ENCODE results near the gene BBLN.

BBLN gene

DNA sequence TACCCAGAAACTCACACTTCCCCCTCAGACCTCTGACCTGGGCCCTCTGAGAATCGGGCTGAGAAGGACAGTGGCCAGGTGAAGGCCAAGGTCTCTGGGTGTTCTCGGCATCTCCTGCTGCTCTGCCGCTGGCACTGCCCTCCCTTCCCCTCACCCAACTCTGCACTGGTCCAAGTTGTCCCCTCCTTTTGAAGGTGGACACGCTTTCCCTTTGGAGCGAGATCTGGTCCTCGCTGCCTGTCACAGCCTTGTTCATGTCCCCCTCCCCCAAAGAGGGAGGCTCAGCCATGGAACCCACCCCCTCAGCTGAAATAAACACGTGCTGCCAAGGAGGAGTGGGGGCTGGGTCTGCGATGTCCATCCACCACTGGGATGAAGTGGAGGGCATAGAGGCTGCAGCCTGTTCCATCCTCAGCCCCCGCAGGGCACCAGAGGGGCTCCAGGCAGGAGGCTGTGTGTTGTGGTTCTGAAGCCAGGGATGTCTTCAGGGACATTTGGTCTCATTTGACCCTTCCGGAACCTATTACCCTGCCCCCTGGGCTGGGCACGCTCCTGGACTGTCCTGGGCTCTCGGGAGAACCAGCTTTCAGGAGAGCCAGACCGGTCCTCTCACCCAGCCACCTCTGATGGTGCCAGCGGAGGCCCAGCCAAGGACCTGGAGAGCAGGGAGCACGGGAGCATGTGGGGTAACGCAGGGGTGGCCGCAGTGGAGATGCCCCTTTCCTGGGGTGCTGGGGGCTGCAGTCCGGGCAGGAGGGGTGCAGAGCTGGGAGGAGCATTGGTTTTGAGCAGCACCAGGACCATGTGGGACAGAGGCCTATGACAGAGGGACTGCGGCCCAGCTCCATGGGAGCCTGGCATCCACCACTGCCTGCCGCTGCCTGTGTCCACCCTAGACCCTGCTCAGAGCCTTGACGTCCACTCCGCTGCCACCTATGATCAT is 15.6 kb upstream of the BBLN start:
- no peak for DNase-seq (ENCODE audit: low read depth, low spot score)

- no peak for DNase-seq (ENCODE audit: low read depth, low spot score)
These were observed 14.5 kb upstream of the BBLN start for GRCh38 chr9:128145536-128145935.

DNA sequence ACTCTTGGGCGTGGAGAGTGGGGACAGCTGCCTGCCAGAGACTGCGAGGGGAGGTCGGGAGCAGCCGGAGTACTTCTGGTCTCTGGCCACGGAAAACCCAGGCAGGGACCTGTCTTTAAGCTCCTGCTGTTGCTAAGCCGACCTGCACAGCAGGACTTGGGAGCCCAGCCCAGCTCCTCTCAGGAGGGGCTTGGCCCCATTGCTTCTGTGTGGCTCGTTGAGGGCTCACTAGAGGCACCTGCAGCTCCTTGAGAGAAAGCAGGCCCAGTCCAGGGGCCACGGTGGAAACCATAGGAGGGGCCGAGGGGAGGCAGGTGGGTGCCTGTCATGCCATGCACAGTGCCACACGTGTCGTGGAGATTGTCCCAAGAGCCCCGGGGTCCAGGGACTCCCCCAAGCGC is 14.1 kb upstream of the BBLN start:
- no peak for DNase-seq (ENCODE audit: low read depth, low spot score)

GRCh38 chr9:128146591-128147120 is 13.4 kb upstream of the BBLN start:
- DNase-seq (ENCODE audit: low read depth, low spot score): no peak

GRCh38 chr9:128148509-128149000 is 11.5 kb upstream of the BBLN start:
- no peak for DNase-seq (ENCODE audit: low read depth, low spot score)

DNA sequence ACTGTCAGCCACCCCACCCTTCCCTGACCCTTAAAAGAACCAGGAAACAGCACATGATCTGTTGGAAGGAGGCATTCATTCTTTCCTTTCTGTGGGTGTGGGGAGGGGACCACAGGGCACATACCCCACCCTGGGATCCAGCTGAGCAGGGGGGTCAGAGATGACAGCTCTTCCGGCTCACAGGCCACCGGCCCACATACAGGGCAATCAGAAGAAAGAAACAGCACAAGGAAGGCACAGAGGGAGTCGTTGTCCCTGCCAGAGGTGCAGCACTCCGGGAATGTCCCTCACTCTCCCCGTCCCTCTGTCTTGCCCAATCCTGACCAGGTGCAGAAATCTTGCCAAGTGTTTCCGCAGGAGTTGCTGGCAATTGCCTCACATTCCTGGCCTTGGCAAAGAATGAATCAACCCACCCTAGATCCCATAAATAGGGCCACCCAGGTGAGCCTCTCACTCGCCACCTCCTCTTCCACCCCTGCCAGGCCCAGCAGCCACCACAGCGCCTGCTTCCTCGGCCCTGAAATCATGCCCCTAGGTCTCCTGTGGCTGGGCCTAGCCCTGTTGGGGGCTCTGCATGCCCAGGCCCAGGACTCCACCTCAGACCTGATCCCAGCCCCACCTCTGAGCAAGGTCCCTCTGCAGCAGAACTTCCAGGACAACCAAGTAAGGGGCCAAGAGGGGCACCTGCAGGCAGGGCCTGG is 10.9 kb upstream of the BBLN start, which contains the start of gene LCN2:
TSS of gene LCN2 (plus strand) at position 453 of the 701 bp plus-strand sequence. CDS start at position 526, 73 bp downstream.
- no peak for DNase-seq (ENCODE audit: low read depth, low spot score)

- no peak for DNase-seq (ENCODE audit: low read depth, low spot score)
These were observed 10.0 kb upstream of the BBLN start for GRCh38 chr9:128149951-128150593.

DNA sequence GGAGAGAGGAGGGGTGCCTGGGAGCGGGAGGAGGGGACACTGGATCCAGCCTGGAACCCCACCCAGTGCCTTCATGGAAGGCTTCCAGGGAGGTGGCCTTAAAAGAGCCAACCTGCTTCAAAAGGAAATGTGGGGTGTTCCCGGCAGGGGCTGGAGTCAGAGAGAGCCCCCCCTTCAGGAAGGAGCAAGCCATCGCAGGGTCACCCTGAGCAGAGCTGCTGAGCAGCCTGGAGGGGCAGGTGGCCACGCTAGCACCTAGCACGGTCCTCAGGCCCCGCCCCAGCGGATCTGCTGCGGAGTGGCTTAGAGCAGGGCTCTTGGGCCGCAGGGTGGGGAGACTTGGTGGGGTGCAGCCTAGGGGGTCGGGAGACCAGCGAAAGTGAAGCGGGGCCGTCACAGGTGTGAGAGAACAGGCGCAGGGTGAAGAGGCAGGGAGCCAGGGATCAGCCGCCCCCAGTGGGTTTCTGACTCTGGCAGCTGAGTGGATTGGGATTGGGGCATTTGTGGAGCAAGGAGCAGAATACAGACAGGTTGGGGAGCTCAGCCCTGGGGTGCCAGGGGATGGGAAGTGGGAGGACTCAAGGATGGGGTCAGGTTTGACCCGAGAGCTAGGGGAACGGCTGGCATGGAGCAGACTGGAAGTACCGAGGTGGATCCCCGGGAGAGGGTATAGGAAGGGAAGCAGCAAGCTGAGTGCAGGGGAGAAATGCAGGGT is 9.3 kb upstream of the BBLN start:
- no peak for DNase-seq (ENCODE audit: low read depth, low spot score)

DNA sequence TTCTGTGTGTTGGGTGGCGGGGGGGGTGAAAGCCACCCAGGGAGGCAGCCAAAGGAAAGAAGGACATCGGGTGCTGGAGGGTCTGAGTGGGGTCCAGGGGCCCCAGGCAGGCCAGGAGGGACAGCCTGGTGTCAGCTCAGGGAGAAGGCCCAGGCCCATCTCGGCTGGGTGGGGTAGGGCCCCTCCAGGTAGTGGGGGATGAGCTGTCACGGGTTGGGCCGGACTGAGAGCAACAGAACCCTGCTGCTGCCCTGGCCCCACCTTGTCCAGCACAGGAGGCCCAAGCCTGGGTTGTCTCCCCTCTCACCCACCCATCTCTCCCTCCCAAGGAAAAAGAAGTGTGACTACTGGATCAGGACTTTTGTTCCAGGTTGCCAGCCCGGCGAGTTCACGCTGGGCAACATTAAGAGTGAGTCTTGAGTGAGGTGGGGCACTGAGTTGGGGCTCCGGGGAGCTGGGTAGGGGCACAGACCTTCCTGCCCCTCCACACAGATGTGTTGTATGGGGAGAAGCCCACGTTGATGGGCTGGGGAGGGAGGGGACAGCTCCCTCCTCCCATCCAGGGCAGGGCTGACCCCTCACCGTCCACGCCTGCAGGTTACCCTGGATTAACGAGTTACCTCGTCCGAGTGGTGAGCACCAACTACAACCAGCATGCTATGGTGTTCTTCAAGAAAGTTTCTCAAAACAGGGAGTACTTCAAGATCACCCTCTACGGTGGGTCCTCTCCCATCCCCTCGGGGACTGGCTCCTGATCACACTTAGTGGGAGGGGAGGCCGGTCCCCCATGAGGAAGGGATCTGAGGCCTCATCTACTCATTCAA is 8.5 kb upstream of the BBLN start:
- no peak for DNase-seq (ENCODE audit: low read depth, low spot score)

DNA sequence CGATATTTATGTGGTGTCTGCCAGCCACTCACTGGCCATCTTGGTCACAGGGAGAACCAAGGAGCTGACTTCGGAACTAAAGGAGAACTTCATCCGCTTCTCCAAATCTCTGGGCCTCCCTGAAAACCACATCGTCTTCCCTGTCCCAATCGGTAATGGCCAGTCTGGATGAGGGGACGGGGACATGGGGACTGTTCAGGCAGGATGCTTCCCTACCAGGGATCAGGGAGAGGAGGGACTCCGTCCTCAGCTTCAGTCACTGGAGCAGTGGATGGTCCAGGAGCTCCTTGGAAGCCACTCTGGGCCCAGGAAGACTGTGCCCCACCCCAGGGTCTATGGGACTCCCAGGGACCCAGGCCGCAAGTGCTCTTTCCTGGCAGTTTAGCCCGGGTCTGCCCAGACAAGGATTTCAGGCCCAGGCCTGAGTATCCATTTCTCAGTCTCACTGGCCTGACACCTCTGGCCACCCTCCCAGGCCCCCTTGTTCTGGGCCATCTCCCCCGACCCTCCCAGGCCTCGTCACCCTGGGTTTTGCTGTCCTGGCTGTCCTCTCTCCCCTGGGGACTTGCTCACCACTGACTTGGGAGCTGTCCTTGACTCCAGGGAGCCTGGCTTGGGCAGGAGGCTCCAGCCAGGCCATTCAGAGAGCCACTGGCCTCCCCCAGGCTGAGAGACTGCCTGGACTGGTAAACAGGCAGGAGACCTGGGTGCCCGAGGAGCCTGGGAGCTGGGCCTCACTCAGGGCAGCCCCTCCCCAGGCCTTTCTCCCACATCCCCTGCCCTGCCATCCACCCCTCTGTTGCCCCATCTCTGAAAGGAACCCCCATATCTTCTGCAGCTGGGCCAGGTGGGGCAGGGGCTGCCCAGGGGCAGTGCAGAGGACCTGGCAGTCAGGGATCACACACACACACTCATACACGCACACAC is 7.7 kb upstream of the BBLN start:
- no peak for DNase-seq (ENCODE audit: low read depth, low spot score)

DNA sequence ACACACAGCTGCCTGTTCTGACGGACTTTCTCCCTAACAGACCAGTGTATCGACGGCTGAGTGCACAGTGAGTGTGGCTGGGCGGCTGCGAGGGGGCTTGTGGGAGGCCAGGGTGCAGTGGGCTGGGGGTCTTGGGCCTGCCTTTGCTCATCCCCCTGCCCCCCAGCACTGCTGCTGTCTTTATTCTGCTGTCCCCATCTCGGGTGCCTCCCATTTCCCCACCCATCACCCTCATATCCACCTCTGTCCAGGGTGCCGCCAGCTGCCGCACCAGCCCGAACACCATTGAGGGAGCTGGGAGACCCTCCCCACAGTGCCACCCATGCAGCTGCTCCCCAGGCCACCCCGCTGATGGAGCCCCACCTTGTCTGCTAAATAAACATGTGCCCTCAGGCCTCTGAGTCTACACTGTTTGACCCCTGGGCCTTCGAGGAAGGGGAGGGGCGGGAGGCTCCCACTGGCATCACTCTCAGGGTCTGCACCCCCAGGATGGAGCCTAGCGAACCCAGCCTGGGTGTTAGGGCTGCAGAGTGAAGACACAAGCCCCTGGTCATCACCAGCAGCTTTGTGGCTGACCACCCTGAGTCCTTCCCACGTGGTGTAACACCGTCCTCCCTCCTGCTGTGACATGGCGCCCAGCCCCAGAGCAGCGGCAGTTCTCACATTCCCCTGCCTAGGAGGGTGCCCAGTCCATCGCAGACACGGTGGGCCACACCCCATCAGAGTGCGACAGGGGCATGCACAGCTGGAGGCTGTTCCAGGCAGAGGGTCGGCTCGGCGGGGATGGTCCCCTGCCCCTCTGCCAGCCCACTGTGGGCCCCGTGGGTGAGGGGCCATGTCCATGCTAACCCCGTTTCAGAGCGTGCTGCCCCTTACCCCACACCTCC is 6.8 kb upstream of the BBLN start:
- DNase-seq (ENCODE audit: low read depth, low spot score): no peak

- DNase-seq (ENCODE audit: low read depth, low spot score): no peak
These were observed 5.9 kb upstream of the BBLN start for GRCh38 chr9:128153947-128154695.

- no peak for DNase-seq (ENCODE audit: low read depth, low spot score)
These were observed 4.1 kb upstream of the BBLN start for GRCh38 chr9:128155736-128156500.

DNA sequence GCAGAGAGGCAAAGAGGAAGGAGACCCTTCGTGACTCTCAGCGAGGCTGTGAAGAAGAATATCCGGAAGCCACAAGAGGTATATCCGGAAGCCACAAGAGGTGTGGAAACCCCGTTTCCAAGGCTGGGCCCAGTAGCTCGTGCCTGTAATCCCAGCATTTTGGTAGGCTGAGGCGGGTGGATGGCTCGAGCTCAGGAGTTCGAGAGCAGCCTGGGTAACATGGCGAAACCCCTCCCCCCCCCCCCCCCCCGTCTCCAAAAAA is 612 bp upstream of the BBLN start:
- no peak for DNase-seq (ENCODE audit: low read depth, low spot score)

GRCh38 chr9:128160603-128160987 is 530 bp downstream of the BBLN start:
- DNase-seq (ENCODE audit: low read depth, low spot score): no peak

DNA sequence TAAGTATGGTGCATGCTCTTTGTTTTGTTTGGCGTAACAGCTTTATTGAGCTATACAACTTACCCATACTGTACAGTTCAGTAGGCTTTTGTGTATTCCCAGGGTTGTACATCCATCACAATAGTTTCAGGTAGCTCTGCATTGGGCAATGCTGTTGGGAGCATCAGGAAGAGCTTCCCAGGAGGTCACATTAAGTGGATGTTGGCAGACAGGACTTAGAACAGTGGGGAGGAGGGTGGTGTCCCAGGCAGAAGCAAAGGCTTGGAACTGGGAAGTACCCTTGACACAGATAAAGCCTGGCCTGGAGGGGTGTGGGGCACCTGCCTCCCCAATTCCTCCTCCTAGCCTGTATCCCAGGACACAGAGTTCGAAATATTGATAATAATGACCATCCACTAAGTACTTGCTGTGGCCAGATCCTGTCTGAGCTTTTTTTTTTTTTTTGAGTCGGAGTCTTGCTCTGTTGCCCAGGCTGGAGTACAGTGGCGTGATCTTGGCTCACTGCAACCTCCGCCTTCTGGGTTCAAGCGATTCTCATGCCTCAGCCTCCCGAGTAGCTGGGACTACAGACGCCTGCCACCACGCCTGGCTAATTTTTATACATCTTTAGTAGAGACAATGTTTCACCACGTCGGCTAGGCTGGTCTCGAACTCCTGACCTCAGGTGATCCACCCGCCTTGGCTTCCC is 1.3 kb downstream of the BBLN start:
- DNase-seq (ENCODE audit: low read depth, low spot score): no peak

Data from iPS DF 19.7 (cell line).